GM12878 (cell line): ENCODE measurements around the gene PHACTR1. TPM values are rescaled to one million over a fixed set of nuclear protein-coding genes. Genes with fewer than 3 reads are reported as not detected.

Source experiments
- ATAC-seq: fragments of 200-7000 bp; cut with Tn5 transposase; 3 replicates; pipeline ENCODE4 v1.9.1; 2020; ENCODE audit warnings: mild to moderate bottlenecking, moderate library complexity
- BruUV-seq: library from RNA; stranded (reverse); fragments of 400-500 nt; replicated peaks from 2 replicates; lab custom pipeline; 2021; lab: Mats Ljungman, UMichigan
- CTCF ChIA-PET: fragments of 300-600 bp; sonication (Branson Sonifier 250); formaldehyde crosslinking; extraction: SDS; loops from one replicate; lab custom pipeline; 2021; ENCODE audit warnings: inconsistent platforms; lab: Yijun Ruan, JAX
- POLR2A ChIA-PET: fragments of 350-600 bp; formaldehyde crosslinking; extraction: SDS; loops from one replicate; lab custom pipeline; 2021; ENCODE audit warnings: inconsistent platforms; lab: Charles Lee
- RAD21 ChIA-PET: fragments of 300-600 bp; sonication (Branson Sonifier 250); formaldehyde crosslinking; loops from one replicate; lab custom pipeline; 2023; ENCODE audit warnings: antibody characterized with exemption; ENCODE audit not compliant: unreplicated experiment; lab: Charles Lee
- SMC1A ChIA-PET: fragments of 300-600 bp; sonication (Branson Sonifier 250); formaldehyde crosslinking; loops from one replicate; lab custom pipeline; 2023; ENCODE audit not compliant: unreplicated experiment, uncharacterized antibody; lab: Charles Lee
- DNase-seq: peaks from one replicate; pipeline ENCODE4 v3.0.0-alpha.2; 2011; ENCODE audit warnings: low read depth, low spot score
- FAIRE-seq: peaks from 3 replicates; lab custom pipeline; 2011; peaks lifted over from hg19 to GRCh38; lab: Jason Lieb, UNC
- H2AFZ ChIP-seq: 2 replicates; pipeline ENCODE4 v1.6.0; 2011; ENCODE audit warnings: low read depth, low read length, control low read depth; ENCODE audit not compliant: control insufficient read depth
- H3K27ac ChIP-seq: 2 replicates; pipeline ENCODE4 v1.5.1; 2011; ENCODE audit warnings: control low read depth; ENCODE audit not compliant: control insufficient read depth, insufficient read depth
- H3K27me3 ChIP-seq, 2 experiments: replicated peaks in 1 of 2; 2 replicates each; pipeline versions ENCODE4 v1.6.0 to v1.6.1; 2011; ENCODE audit warnings: low read length in 1 of 2; ENCODE audit not compliant: control insufficient read depth in 2 of 2, insufficient read depth in 2 of 2
- H3K36me3 ChIP-seq, 2 experiments: 2 replicates each; pipeline ENCODE4 v1.5.1; 2011; ENCODE audit warnings: low read length in 1 of 2; ENCODE audit not compliant: control insufficient read depth in 2 of 2, insufficient read depth in 2 of 2
- H3K4me1 ChIP-seq: 2 replicates; pipeline ENCODE4 v1.6.1; 2011; ENCODE audit warnings: mild to moderate bottlenecking, low read length, moderate library complexity, mixed read lengths; ENCODE audit not compliant: control insufficient read depth, insufficient read depth
- H3K4me2 ChIP-seq: 2 replicates; pipeline ENCODE4 v1.6.0; 2011; ENCODE audit warnings: control low read depth; ENCODE audit not compliant: control insufficient read depth, insufficient read depth
- H3K4me3 ChIP-seq: fragments of 200-600 bp; sonication (generic); 2 replicates; pipeline ENCODE4 v1.5.1; 2016
- H3K79me2 ChIP-seq: 2 replicates; pipeline ENCODE4 v1.6.0; 2011; ENCODE audit warnings: low read length; ENCODE audit not compliant: control insufficient read depth, insufficient read depth
- H3K9ac ChIP-seq: 2 replicates; pipeline ENCODE4 v1.8.0; 2011; ENCODE audit warnings: low read length, control low read depth, mixed read lengths; ENCODE audit not compliant: control insufficient read depth, insufficient read depth
- H3K9me3 ChIP-seq: replicated peaks from 3 replicates; pipeline ENCODE4 v1.5.1; 2011; ENCODE audit warnings: mild to moderate bottlenecking, low read length; ENCODE audit not compliant: control insufficient read depth, insufficient read depth
- H4K20me1 ChIP-seq: 2 replicates; pipeline ENCODE4 v1.6.0; 2011; ENCODE audit not compliant: control insufficient read depth, insufficient read depth
- ATF7 ChIP-seq: fragments of 450-650 bp; IDR thresholded peaks from 2 replicates; pipeline ENCODE4 v1.6.1; 2016; ENCODE audit warnings: low read depth, mild to moderate bottlenecking
- BACH1 ChIP-seq: fragments of 450-650 bp; IDR thresholded peaks from 2 replicates; pipeline ENCODE4 v1.6.1; 2017; ENCODE audit warnings: mild to moderate bottlenecking, borderline replicate concordance
- EED ChIP-seq: sonication (generic); IDR thresholded peaks from 2 replicates; pipeline ENCODE4 v1.6.1; 2016; ENCODE audit warnings: antibody characterized with exemption, low read depth
- FOXM1 ChIP-seq: IDR thresholded peaks from 2 replicates; pipeline ENCODE4 v1.6.1; 2012; ENCODE audit warnings: low read depth, mild to moderate bottlenecking, inconsistent platforms, low read length, moderate library complexity
- IRF4 ChIP-seq: IDR thresholded peaks from 2 replicates; pipeline ENCODE4 v1.6.1; 2011; ENCODE audit warnings: low read depth, low read length
- PAX5 ChIP-seq: IDR thresholded peaks from 2 replicates; pipeline ENCODE4 v1.6.1; 2011; ENCODE audit warnings: low read depth, low read length, borderline replicate concordance
- PKNOX1 ChIP-seq: fragments of 450-650 bp; IDR thresholded peaks from 2 replicates; pipeline ENCODE4 v1.6.1; 2016; ENCODE audit warnings: mild to moderate bottlenecking
- POU2F2 ChIP-seq: IDR thresholded peaks from 3 replicates; pipeline ENCODE4 v1.6.1; 2011; ENCODE audit warnings: low read depth, mild to moderate bottlenecking, low read length, borderline replicate concordance
- SKIL ChIP-seq: fragments of 450-650 bp; IDR thresholded peaks from 2 replicates; pipeline ENCODE4 v1.6.1; 2017; ENCODE audit warnings: mild to moderate bottlenecking, low read depth, inconsistent platforms; ENCODE audit not compliant: poor library complexity, severe bottlenecking
- SRF ChIP-seq, 2 experiments: IDR thresholded peaks; 2 replicates each; pipeline ENCODE4 v1.6.1; 2011; ENCODE audit warnings: low read depth in 2 of 2, low read length in 2 of 2, mild to moderate bottlenecking in 1 of 2, moderate library complexity in 1 of 2
- SUZ12 ChIP-seq: fragments of 200-600 bp; sonication (generic); IDR thresholded peaks from one replicate; pipeline ENCODE4 v1.6.1; 2018; ENCODE audit warnings: antibody characterized with exemption, mild to moderate bottlenecking; ENCODE audit not compliant: unreplicated experiment
- TAF1 ChIP-seq: IDR thresholded peaks from 2 replicates; pipeline ENCODE4 v1.6.1; 2011; ENCODE audit warnings: mild to moderate bottlenecking, low read depth, low read length, borderline replicate concordance
- YY1 ChIP-seq: IDR thresholded peaks from 2 replicates; pipeline ENCODE4 v1.6.1; 2011; ENCODE audit warnings: low read depth, mild to moderate bottlenecking, low read length
- ZBED1 ChIP-seq: IDR thresholded peaks from 2 replicates; pipeline ENCODE4 v1.6.1; 2016; ENCODE audit warnings: borderline replicate concordance
- WGBS: methylation state at CpG from one replicate; pipeline ENCODE4 v1.1.6; 2016; ENCODE audit warnings: low lambda C conversion rate; ENCODE audit not compliant: insufficient replicate concordance, insufficient coverage; ENCODE audit errors: missing lambda C conversion rate; 5-methylcytosine and 5-hydroxymethylcytosine counted together
- in situ Hi-C: fragments of 300-500 bp; cut with MboI; formaldehyde crosslinking; loops from 9 replicates; pipeline ENCODE4 v1.14.3; 2018; ENCODE audit warnings: mixed read lengths
- intact Hi-C: fragments of 100-400 bp; cut with micrococcal nuclease; formaldehyde crosslinking; loops from one replicate; pipeline ENCODE4 v1.14.2; 2022; ENCODE audit not compliant: unreplicated experiment
- polyA plus RNA-seq, 11 experiments: library from polyadenylated mRNA; depleted of rRNA in 4 of 11; unstranded in 6 of 11; stranded (reverse) in 5 of 11; fragments of >200 nt; fragmentation: Nextera tagmentation in 4 of 11; fragmentation: Illumina TruSeq in 1 of 11; extraction: Ambion mirVana in 4 of 11; extraction: Trizol in 1 of 11; gene quantifications; 1 replicate in 1 of 11; 2 replicates in 10 of 11; pipeline versions ENCODE4 v1.2.1 to v1.2.3, GENCODE V29; 2011 to 2016; ENCODE audit warnings: inconsistent platforms in 2 of 11, missing spikeins in 2 of 11, low read depth in 1 of 11
- total RNA-seq, 4 experiments: library from RNA; depleted of rRNA in 3 of 4; stranded (reverse); fragments of >200 nt in 3 of 4; fragmentation: Illumina TruSeq in 1 of 4; extraction: Trizol in 1 of 4; gene quantifications; 2 replicates each; pipeline versions ENCODE4 v1.2.1 to v1.2.3, GENCODE V29; 2013 to 2021
- TF ChIP-seq, protein P1 (sequence below): IDR thresholded peaks from 2 replicates; pipeline ENCODE4 v1.6.1; 2012; ENCODE audit warnings: mild to moderate bottlenecking, low read depth, low read length

PHACTR1 gene
- total and polyA plus RNA-seq, 10 of the 15 experiments (the other 5 are each of a cell fraction or from before 2014, with no cell fraction given), result 34.2 to 94.6 (median 62.3) TPM

GRCh38 chr6:13272131-13273046, 555.8 kb downstream of the PHACTR1 start:
- BruUV-seq, result no TSS peak
- in situ Hi-C loops (no loop called here), intact Hi-C loops (loop anchor here (1.0 to 2.0 kb wide), 2 partner anchors 9 to 56 kb away; partner anchors contain the start of gene TBC1D7)
- peak overlapping the region; percentile 88 for H3K4me2 ChIP-seq
- ATAC-seq (peak; percentile 72), DNase-seq (peak; percentile 67), FAIRE-seq (peak; percentile 31)
- no peaks in the 10 kb centered on the region; a peak in 1 of 4 replicates for H3K27me3 ChIP-seq
- H3K9me3 ChIP-seq, result no peaks in the 10 kb centered on the region
- RAD21 ChIA-PET, result interaction anchor here (0.8 to 9.8 kb wide), 8 partner anchors 9 to 56 kb away, joined by 3 to 116 read pairs (median 6); partner anchors contain the start of gene TBC1D7
- CTCF ChIA-PET, result interaction anchor here (0.7 to 2.7 kb wide), 8 partner anchors 9 to 160 kb away, joined by 3 to 14 read pairs (median 3); no protein-coding TSS in a partner anchor
- WGBS, result 43% methylated on average over 22 of the region's 24 CpGs
- no peaks in the 10 kb centered on the region; the same call in 1 of the 2 replicates for H4K20me1 ChIP-seq
- SMC1A ChIA-PET, result interaction anchor here (0.8 to 8.5 kb wide), 10 partner anchors 9 to 77 kb away, joined by 3 to 114 read pairs (median 4); partner anchors contain the start of gene TBC1D7
- peaks cover 52% of the 10 kb centered on the region for H3K79me2 ChIP-seq
- H3K4me3 ChIP-seq, result peak overlapping the region; percentile 82
- H3K36me3 ChIP-seq, result peaks cover 0 to 5% of the 10 kb centered on the region in 2 experiments; a peak in 1 of 4 replicates
- H3K27ac ChIP-seq, result peak overlapping the region; percentile 92
- peak overlapping the region; percentile 84 for H3K9ac ChIP-seq
- peak overlapping the region; percentile 47 for H2AFZ ChIP-seq
- POLR2A ChIA-PET, result interaction anchor here (0.7 to 2.2 kb wide), 6 partner anchors 9 to 392 kb away, joined by 3 to 12 read pairs (median 4); no protein-coding TSS in a partner anchor
- peaks cover 20% of the 10 kb centered on the region for H3K4me1 ChIP-seq
- TF ChIP-seq ZBED1 (0 out of 2 replicates have a peak, but pooled peaks have one; percentile 18), SUZ12 (no peak), PKNOX1 (peak; percentile 9), FOXM1 (no peak; the same call in 1 of the 2 replicates), BACH1 (peak; percentile 66; the same call in 1 of the 2 replicates), EED (peak; percentile 67; the same call in 1 of the 2 replicates), SKIL (peak; percentile 57), TAF1 (peak; percentile 90), YY1 (peak; percentile 58), ATF7 (peak; percentile 36), PAX5 (peak; percentile 58; the same call in 1 of the 2 replicates), SRF (IDR thresholded peaks at IDR 0.05; ENCODE audit: low read depth in 2 of 2, low read length in 2 of 2) (0 out of 4 replicates have a peak, but pooled peaks of 1 of the 2 experiments have one; percentile 38), IRF4 (peak; percentile 53; the same call in 1 of the 2 replicates), POU2F2 (peak; percentile 87; the same call in 2 of the 3 replicates)
- TF ChIP-seq, protein P1, sequence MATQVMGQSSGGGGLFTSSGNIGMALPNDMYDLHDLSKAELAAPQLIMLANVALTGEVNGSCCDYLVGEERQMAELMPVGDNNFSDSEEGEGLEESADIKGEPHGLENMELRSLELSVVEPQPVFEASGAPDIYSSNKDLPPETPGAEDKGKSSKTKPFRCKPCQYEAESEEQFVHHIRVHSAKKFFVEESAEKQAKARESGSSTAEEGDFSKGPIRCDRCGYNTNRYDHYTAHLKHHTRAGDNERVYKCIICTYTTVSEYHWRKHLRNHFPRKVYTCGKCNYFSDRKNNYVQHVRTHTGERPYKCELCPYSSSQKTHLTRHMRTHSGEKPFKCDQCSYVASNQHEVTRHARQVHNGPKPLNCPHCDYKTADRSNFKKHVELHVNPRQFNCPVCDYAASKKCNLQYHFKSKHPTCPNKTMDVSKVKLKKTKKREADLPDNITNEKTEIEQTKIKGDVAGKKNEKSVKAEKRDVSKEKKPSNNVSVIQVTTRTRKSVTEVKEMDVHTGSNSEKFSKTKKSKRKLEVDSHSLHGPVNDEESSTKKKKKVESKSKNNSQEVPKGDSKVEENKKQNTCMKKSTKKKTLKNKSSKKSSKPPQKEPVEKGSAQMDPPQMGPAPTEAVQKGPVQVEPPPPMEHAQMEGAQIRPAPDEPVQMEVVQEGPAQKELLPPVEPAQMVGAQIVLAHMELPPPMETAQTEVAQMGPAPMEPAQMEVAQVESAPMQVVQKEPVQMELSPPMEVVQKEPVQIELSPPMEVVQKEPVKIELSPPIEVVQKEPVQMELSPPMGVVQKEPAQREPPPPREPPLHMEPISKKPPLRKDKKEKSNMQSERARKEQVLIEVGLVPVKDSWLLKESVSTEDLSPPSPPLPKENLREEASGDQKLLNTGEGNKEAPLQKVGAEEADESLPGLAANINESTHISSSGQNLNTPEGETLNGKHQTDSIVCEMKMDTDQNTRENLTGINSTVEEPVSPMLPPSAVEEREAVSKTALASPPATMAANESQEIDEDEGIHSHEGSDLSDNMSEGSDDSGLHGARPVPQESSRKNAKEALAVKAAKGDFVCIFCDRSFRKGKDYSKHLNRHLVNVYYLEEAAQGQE, result no peak
